HEK293 (cell line): Measurements from ENCODE around the gene HIPK1.

Source experiments
- CTCF ChIA-PET: fragments of 350-600 bp; formaldehyde crosslinking; extraction: SDS; loops from one replicate; lab custom pipeline; 2021; ENCODE audit warnings: antibody characterized with exemption; lab: Yijun Ruan, JAX
- POLR2A ChIA-PET: fragments of 300-600 bp; formaldehyde crosslinking; extraction: SDS; loops from one replicate; lab custom pipeline; 2020; ENCODE audit warnings: antibody characterized with exemption, inconsistent platforms; lab: Yijun Ruan, JAX
- H3K27ac ChIP-seq: fragments of 200-500 bp; sonication (Bioruptor generic); 2 replicates; pipeline ENCODE4 v1.5.1; 2014; ENCODE audit warnings: low read depth, low read length, control low read depth, inconsistent platforms; ENCODE audit errors: extremely low read depth
- H3K36me3 ChIP-seq, 2 experiments: fragments of 200-500 bp in 1 of 2; sonication (Bioruptor generic) in 1 of 2; 1 replicate in 1 of 2; 2 replicates in 1 of 2; pipeline ENCODE4 v1.5.1; 2014 to 2017; ENCODE audit warnings: inconsistent platforms in 2 of 2, low read length in 2 of 2; ENCODE audit not compliant: control insufficient read depth in 2 of 2, insufficient read depth in 1 of 2
- H3K4me1 ChIP-seq: fragments of 200-500 bp; sonication (Bioruptor generic); 2 replicates; pipeline ENCODE4 v1.5.1; 2014; ENCODE audit warnings: mild to moderate bottlenecking, low read length, inconsistent platforms; ENCODE audit not compliant: control insufficient read depth, insufficient read depth
- H3K4me3 ChIP-seq: 2 replicates; pipeline ENCODE4 v1.5.1; 2011; ENCODE audit warnings: low read depth, mild to moderate bottlenecking, control low read depth, low read length, moderate library complexity
- H3K9me3 ChIP-seq: fragments of 200-500 bp; sonication (Bioruptor generic); 2 replicates; pipeline ENCODE4 v1.5.1; 2014; ENCODE audit warnings: low read depth, low read length, inconsistent platforms; ENCODE audit not compliant: control insufficient read depth, insufficient read depth
- PATZ1 ChIP-seq: fragments of 450-650 bp; formaldehyde crosslinking; IDR thresholded peaks from 2 replicates; pipeline ENCODE4 v1.5.1; 2016; ENCODE audit warnings: missing biosample characterization, missing genetic modification characterization
- RBAK ChIP-seq: fragments of 450-650 bp; formaldehyde crosslinking; IDR thresholded peaks from 2 replicates; pipeline ENCODE4 v1.5.1; 2016; ENCODE audit warnings: missing biosample characterization, missing genetic modification characterization
- REPIN1 ChIP-seq: fragments of 450-650 bp; formaldehyde crosslinking; IDR thresholded peaks from 2 replicates; pipeline ENCODE4 v1.5.1; 2017; ENCODE audit warnings: missing biosample characterization, missing genetic modification characterization, low read depth
- SP2 ChIP-seq: fragments of 450-650 bp; formaldehyde crosslinking; IDR thresholded peaks from 2 replicates; pipeline ENCODE4 v1.5.1; 2016; ENCODE audit warnings: missing biosample characterization, missing genetic modification characterization
- TCF7L2 ChIP-seq: IDR thresholded peaks from 2 replicates; pipeline ENCODE4 v1.6.1; 2011; ENCODE audit warnings: low read depth, mild to moderate bottlenecking, inconsistent platforms, low read length, moderate library complexity, borderline replicate concordance
- ZBTB49 ChIP-seq: fragments of 450-650 bp; formaldehyde crosslinking; IDR thresholded peaks from 2 replicates; pipeline ENCODE4 v1.5.1; 2016; ENCODE audit warnings: missing biosample characterization, missing genetic modification characterization, low read depth
- ZFP69B ChIP-seq: fragments of 450-650 bp; formaldehyde crosslinking; IDR thresholded peaks from 2 replicates; pipeline ENCODE4 v1.5.1; 2016; ENCODE audit warnings: missing biosample characterization, missing genetic modification characterization
- ZNF155 ChIP-seq: fragments of 450-650 bp; formaldehyde crosslinking; IDR thresholded peaks from 2 replicates; pipeline ENCODE4 v1.5.1; 2016; ENCODE audit warnings: missing biosample characterization, missing genetic modification characterization
- ZNF211 ChIP-seq: fragments of 450-650 bp; formaldehyde crosslinking; IDR thresholded peaks from 2 replicates; pipeline ENCODE4 v1.5.1; 2016; ENCODE audit warnings: low read depth, missing biosample characterization, missing genetic modification characterization
- ZNF280C ChIP-seq: fragments of 450-650 bp; formaldehyde crosslinking; IDR thresholded peaks from 2 replicates; pipeline ENCODE4 v1.5.1; 2016; ENCODE audit warnings: missing biosample characterization, missing genetic modification characterization
- ZNF449 ChIP-seq: fragments of 450-650 bp; formaldehyde crosslinking; IDR thresholded peaks from 2 replicates; pipeline ENCODE4 v1.5.1; 2017; ENCODE audit warnings: missing biosample characterization, mild to moderate bottlenecking, missing genetic modification characterization, moderate library complexity
- ZNF585B ChIP-seq: fragments of 450-650 bp; formaldehyde crosslinking; IDR thresholded peaks from 2 replicates; pipeline ENCODE4 v1.5.1; 2016; ENCODE audit warnings: missing biosample characterization, missing genetic modification characterization
- ZNF704 ChIP-seq: fragments of 450-650 bp; formaldehyde crosslinking; IDR thresholded peaks from 2 replicates; pipeline ENCODE4 v1.5.1; 2016; ENCODE audit warnings: missing biosample characterization, missing genetic modification characterization
- TF ChIP-seq, protein P1 (sequence below): fragments of 450-650 bp; formaldehyde crosslinking; IDR thresholded peaks from 2 replicates; pipeline ENCODE4 v1.5.1; 2016; ENCODE audit warnings: missing biosample characterization, missing genetic modification characterization
- TF ChIP-seq, protein P2 (sequence below): fragments of 450-650 bp; formaldehyde crosslinking; conservative IDR thresholded peaks from 2 replicates; pipeline ENCODE4 v1.5.1; 2016; ENCODE audit warnings: low read depth, missing biosample characterization, missing genetic modification characterization
- TF ChIP-seq, protein P3 (sequence below): fragments of 450-650 bp; formaldehyde crosslinking; IDR thresholded peaks from 2 replicates; pipeline ENCODE4 v1.5.1; 2016; ENCODE audit warnings: missing biosample characterization, missing genetic modification characterization

The HIPK1 gene

GRCh38 chr1:113928941-113929749 is at the start of gene HIPK1 (continued):
- TF ChIP-seq REPIN1 (tag by site-specific recombination) (0 out of 2 replicates have a peak, but pooled peaks have one; percentile 28), RBAK (tag by site-specific recombination) (no peak), ZNF585B (tag by site-specific recombination) (no peak), ZNF155 (tag by site-specific recombination) (no peak), ZNF704 (tag by site-specific recombination) (no peak), SP2 (peak; percentile 96)
- TF ChIP-seq, protein P1, sequence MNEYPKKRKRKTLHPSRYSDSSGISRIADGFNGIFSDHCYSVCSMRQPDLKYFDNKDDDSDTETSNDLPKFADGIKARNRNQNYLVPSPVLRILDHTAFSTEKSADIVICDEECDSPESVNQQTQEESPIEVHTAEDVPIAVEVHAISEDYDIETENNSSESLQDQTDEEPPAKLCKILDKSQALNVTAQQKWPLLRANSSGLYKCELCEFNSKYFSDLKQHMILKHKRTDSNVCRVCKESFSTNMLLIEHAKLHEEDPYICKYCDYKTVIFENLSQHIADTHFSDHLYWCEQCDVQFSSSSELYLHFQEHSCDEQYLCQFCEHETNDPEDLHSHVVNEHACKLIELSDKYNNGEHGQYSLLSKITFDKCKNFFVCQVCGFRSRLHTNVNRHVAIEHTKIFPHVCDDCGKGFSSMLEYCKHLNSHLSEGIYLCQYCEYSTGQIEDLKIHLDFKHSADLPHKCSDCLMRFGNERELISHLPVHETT, result peak; percentile 90
- TF ChIP-seq, all 188 proteins: peak for 88

DNA sequence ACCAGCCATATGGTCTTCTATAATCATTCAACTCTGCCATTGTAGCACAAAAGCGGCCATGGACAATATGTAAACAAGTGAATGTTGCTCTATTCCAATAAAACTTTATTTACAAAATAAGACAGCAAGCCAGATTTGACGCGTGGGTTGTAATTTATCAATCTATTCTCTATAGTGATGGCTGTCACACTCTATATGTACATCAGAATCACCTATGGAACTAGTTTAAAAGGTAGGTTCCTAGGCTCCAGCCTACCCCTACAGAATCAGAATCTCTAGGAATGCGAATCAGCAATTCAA is 49.4 kb upstream of the HIPK1 start:
- Histone ChIP-seq H3K27ac (no peak overlapping the region), H3K36me3 (no peaks in the 10 kb centered on the region), H3K4me3 (no peak overlapping the region), H3K4me1 (no peaks in the 10 kb centered on the region), H3K9me3 (no peaks in the 10 kb centered on the region)
- CTCF ChIA-PET, result no interaction called here
- POLR2A ChIA-PET, result no interaction called here
- TF ChIP-seq TCF7L2 (no peak), PATZ1 (tag by site-specific recombination) (no peak), ZFP69B (tag by site-specific recombination) (no peak), ZNF449 (tag by site-specific recombination) (no peak), ZBTB49 (tag by site-specific recombination) (no peak), ZNF211 (tag by site-specific recombination) (no peak), ZNF280C (tag by site-specific recombination) (no peak)
- TF ChIP-seq, protein P2, sequence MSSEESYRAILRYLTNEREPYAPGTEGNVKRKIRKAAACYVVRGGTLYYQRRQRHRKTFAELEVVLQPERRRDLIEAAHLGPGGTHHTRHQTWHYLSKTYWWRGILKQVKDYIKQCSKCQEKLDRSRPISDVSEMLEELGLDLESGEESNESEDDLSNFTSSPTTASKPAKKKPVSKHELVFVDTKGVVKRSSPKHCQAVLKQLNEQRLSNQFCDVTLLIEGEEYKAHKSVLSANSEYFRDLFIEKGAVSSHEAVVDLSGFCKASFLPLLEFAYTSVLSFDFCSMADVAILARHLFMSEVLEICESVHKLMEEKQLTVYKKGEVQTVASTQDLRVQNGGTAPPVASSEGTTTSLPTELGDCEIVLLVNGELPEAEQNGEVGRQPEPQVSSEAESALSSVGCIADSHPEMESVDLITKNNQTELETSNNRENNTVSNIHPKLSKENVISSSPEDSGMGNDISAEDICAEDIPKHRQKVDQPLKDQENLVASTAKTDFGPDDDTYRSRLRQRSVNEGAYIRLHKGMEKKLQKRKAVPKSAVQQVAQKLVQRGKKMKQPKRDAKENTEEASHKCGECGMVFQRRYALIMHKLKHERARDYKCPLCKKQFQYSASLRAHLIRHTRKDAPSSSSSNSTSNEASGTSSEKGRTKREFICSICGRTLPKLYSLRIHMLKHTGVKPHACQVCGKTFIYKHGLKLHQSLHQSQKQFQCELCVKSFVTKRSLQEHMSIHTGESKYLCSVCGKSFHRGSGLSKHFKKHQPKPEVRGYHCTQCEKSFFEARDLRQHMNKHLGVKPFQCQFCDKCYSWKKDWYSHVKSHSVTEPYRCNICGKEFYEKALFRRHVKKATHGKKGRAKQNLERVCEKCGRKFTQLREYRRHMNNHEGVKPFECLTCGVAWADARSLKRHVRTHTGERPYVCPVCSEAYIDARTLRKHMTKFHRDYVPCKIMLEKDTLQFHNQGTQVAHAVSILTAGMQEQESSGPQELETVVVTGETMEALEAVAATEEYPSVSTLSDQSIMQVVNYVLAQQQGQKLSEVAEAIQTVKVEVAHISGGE (tag by site-specific recombination), result no peak
- TF ChIP-seq, protein P3, sequence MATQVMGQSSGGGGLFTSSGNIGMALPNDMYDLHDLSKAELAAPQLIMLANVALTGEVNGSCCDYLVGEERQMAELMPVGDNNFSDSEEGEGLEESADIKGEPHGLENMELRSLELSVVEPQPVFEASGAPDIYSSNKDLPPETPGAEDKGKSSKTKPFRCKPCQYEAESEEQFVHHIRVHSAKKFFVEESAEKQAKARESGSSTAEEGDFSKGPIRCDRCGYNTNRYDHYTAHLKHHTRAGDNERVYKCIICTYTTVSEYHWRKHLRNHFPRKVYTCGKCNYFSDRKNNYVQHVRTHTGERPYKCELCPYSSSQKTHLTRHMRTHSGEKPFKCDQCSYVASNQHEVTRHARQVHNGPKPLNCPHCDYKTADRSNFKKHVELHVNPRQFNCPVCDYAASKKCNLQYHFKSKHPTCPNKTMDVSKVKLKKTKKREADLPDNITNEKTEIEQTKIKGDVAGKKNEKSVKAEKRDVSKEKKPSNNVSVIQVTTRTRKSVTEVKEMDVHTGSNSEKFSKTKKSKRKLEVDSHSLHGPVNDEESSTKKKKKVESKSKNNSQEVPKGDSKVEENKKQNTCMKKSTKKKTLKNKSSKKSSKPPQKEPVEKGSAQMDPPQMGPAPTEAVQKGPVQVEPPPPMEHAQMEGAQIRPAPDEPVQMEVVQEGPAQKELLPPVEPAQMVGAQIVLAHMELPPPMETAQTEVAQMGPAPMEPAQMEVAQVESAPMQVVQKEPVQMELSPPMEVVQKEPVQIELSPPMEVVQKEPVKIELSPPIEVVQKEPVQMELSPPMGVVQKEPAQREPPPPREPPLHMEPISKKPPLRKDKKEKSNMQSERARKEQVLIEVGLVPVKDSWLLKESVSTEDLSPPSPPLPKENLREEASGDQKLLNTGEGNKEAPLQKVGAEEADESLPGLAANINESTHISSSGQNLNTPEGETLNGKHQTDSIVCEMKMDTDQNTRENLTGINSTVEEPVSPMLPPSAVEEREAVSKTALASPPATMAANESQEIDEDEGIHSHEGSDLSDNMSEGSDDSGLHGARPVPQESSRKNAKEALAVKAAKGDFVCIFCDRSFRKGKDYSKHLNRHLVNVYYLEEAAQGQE (tag by site-specific recombination), result no peak
